GM18505 (cell line): ENCODE results near the gene VSTM2L.

Experiments used
- ATAC-seq: cut with Tn5 transposase; IDR thresholded peaks from one replicate; pipeline ENCODE4 v1.9.1; 2021; ENCODE audit not compliant: unreplicated experiment
- POLR2A ChIP-seq: IDR thresholded peaks from 4 replicates; pipeline ENCODE4 v1.6.1; 2011; ENCODE audit warnings: borderline replicate concordance; ENCODE audit not compliant: insufficient read depth, insufficient read length; ENCODE audit errors: extremely low read depth

VSTM2L gene

DNA sequence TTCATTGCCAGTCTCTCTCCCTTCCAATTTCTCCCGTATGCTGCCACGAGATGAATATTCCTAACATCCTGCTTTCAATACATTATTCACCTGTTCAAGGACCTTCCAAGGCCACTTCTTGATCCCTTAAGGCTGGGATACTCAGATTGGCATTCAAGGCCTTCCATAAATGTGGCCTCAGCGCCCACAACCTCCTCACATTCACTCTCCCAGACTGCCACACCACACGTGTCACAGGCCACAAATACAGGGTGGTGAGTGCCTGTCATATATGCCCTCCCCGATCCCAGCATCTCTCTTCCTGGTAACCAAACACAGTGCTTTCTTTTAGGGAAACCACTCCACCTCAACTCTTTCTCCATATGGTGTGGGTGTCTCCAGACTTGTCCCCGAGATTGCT, 74.9 kb downstream of the VSTM2L start:
- TF ChIP-seq POLR2A: no peak
- no peak for ATAC-seq

DNA sequence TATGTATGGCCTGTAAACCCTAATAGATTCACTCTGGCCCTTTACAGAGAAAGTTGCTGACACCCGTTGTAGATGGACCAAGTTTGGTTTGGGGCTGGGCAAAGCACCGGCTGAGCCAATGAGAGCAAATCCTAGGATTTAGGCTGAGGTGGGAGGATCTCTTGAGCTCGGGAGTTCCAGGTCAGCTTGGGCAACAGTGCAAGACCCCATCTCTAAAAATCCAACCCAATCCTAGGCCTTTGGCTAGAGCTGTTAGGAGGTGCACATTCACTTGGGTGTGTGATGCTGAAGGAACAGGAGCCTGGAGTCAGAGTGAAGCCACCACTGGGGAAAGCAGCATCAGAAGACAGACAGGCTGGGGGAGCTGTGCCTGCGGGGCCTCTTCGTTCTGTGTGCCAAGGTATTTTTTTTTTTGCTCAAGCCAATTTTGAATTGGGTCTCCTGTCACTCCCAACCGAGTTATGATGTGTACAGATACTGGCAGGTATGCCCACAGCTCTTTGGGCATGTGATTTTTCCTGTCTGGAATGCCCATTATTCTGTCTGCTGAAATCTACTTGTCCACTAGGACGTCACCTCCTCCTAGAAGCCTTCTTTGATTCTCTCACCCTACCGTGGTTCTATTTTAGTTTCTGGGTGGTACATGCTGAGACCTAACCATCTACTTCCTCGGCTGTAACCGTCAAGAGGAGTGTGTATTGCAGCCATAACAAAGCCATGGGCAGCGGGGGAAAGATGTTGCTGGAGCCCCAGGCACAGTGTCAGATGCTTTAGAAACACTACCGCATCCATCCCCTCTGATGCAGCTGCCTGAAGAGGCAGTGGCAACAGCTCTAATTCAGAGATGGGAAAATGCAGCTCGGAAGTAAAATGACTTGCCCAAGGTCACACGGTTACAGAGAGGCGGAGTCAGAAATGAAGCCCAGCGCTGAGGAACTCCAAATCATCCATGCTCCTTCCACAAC, 76.4 kb downstream of the VSTM2L start:
- ATAC-seq: no peak
- TF ChIP-seq POLR2A: no peak

DNA sequence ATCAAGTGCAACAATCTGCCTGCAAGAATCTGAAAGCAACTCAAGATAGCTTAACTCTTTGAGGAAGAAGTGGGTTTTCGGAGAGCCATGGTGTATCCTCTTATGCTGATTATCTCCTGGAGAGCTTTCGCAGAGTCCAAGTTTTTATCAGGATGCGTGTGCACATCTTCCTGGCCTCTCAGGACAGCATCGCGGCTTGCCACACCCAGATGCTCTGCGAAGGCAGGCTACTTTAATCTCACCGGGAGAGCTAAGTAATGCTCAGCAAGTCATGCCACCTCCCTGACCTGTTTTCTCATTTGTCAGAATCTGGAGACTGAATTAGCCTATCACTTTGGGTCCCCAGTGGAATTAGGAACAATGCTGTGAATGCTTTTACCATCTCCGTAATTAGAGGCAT, 77.5 kb downstream of the VSTM2L start:
- TF ChIP-seq POLR2A: no peak
- ATAC-seq: no peak

- no peak for ATAC-seq
- TF ChIP-seq POLR2A: no peak
Observed at GRCh38 chr20:37980876-37981275, 77.9 kb downstream of the VSTM2L start.

GRCh38 chr20:37981568-37981967, 78.6 kb downstream of the VSTM2L start:
- no peak for ATAC-seq

DNA sequence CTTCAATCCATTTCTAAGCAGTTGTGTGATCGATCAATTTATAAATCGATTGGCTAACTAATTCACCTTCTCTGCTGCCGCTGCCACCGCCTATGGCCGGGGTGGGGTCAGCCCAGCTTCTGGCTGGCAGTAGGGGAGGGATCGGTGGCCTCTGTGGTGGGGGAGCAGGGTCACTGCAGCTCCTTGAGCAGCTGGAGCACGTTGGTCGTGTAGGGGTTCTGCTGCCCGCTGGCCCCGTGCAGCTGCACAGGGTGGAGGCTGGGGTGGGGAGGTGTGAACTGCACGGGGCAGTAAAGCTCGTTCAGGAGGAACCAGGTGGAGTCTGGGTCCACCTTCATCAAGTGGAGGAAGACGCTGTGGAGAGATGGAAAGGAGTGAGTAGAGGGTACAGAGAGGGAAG, 80.4 kb downstream of the VSTM2L start:
- ATAC-seq: no peak
- no peak for TF ChIP-seq POLR2A

More at GRCh38 chr20:37981568-37981967, 78.6 kb downstream of the VSTM2L start:
- no peak for TF ChIP-seq POLR2A

DNA sequence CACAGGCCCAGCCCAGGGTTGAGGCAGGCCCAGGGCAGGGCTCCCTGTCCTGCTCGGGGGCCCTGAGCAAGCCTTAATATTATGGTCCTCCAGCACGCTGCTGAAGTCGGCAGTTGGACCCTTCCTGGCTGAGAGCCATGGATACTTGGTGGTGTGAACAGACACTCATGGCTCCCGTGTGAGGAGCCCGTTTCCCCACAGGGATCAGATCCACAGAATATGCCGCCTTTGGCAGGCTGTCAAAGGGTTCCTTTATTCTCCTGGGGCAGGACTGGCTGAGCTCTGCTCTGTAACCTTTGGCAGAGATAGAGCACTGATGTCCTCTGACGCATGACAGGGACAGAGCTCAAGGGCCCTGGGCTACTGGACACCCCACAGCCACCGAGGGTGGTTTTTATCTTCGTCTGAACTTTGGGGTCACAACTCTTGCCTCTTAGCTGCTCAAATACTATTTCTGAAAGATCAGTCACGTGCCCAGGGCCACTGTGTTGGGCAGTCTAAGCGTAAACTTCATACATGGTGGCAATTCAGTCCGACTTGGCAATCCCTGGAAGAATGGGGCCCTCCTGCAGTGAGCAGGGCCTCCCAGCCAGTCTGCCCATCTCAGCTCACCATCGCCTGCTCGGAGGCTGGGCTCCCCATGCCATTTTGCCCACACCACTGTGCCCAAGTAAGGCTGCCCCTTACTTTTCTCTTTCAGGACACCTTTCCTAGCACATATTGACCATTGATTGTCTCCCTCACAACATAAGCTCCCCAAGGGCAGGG, 81.3 kb downstream of the VSTM2L start:
- no peak for ATAC-seq
- TF ChIP-seq POLR2A: no peak

GRCh38 chr20:37986044-37986858, 83.3 kb downstream of the VSTM2L start:
- no peak for ATAC-seq
- TF ChIP-seq POLR2A: no peak

DNA sequence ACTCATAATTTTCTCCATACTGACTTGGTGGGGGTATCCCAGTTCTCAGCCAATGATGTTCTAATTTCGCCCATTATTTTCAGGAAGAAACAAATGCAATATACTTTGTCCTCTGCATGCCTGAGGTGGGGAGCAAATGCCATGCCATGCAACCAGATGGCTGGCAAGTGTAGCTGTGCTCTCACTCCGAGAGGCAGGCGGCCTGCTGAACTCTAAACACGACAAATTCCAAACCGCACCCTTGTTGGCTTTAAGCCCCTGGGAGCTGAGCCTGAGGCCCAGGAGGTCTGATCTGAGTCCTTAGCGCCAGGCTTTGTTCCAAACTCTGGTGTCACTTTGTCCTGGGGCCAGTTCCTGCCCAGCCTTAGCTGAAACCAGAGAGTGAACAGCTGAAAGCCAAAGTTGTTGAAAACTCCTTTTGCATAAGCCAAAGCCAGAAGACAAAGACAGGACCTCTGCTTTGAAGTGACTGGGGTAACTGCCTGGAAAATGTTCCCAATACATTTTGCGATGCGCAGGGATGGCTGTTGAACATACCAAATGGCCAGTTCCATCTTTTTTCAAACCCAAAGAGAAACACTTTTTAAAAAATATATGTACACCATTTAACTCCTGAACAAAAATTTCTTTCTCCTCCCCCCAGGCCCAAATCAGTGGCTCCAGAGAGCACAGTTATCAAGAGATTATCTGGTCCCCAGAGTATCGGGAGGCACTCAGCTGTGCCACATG, 84.1 kb downstream of the VSTM2L start:
- TF ChIP-seq POLR2A: no peak
- ATAC-seq: no peak

GRCh38 chr20:37987602-37988290, 84.8 kb downstream of the VSTM2L start:
- no peak for TF ChIP-seq POLR2A
- ATAC-seq: no peak

GRCh38 chr20:37988306-37988954, 85.5 kb downstream of the VSTM2L start:
- no peak for TF ChIP-seq POLR2A
- ATAC-seq: no peak
